ENCODE results near the gene PTF1A.
"Not testable (repeated sequence)": the region's sequence is repeated elsewhere in the genome, so short reads cannot be mapped to it uniquely, and the experiment has no call there.

The PTF1A gene

DNA sequence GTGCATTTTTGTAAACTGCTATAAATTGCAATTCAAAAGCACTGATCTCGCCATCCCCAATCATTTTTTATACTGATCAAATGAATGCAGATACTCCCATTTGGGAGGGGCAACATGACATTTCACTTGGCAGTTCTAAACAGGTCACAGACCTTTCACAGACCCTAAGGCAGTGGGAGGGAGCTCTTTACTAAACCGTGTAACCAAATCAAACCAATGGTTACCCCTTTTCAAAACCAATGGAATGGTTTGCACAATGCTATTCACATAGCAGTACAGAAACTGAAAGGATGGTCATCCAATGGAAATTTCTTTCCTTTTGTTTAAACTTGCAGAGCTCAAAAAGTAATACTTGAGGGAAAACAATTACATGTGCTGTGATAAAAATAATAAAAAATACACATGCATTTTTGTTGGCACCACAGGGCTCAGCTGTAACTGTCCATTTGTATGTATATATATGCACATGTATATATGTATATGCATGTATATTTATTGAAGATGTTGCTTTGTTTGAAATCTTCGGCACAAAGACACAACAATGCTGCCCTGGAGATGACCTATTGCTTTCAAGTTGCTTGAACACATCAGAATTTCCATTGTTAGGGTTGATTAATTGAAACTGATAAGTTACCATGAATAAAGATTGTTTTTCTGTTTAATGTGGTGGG is 14.0 kb downstream of the PTF1A start:
- DNase-seq, result no peak

DNA sequence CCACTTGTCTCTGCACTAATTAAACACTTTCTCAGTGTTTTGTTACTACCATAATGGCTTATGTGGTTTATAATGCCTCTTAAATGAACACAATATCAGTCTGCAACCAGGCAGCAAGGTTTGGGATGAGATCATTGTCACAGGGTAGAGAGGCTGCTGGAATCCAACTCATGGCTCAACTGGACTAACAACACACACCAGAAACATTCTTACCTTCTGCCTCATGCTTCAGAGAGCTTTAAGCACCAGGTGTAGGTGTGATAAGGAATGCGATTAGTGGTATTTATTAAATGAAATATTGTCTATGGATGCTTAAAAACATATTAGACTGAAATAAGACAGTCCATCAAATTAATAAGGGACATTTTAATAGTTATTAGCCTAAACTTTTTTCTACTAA is 25.4 kb downstream of the PTF1A start:
- DNase-seq, result no peak

DNA sequence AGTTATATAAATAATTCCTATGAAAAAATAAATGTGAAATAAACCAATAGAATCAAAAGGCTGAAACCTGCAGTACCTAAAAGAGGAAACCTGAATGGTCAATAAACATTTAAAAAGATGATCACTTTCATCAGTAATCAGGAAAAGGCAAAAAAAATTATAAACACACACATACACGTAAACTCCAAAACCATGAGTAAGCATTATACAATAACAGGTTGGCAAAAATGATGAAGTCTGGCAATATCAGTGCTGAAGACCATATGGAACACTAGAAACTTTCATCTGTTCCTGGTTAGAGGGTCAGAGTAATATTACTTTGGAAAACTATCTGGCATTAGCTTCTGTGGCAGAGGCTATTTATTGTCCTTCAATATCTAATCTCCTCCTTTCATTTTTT is 38.5 kb downstream of the PTF1A start:
- no peak for DNase-seq

DNA sequence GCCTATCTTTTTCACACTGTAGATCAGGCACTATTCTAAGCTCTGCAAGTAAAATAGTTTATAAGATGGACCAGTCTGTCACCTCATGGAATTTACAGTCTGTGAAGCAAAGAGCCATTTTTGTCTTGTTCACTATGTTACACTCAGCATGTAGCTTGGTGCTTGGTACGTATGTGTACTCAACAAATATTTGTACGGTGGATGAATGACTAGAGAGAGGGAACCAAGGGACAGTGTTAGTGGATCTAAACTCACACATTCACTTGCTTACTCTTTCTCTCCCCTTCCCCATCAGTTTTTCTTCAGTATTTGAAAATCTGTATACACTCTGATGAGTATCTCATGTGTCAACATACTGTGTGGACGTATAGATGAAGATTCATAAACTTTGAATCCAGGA is 45.9 kb downstream of the PTF1A start:
- DNase-seq, result no peak

DNA sequence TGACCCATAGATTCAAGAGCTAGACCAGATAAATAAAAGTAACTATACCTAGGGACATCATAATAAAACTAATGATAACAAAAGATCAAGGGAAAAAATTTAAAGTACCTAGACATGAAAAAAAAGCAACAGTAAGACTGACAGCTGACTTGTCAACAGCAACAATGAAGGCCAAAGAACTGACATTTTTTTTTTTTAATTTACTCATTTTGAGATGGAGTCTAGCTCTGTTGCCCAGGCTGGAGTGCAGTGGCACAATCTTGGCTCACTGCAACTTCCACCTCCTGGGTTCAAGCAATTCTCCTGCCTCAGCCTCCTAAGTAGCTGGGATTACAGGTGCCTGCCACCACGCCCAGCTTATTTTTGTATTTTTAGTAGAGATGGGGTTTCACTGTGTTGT is 49.7 kb downstream of the PTF1A start:
- DNase-seq, result not testable (repeated sequence)

Data from activated effector memory CD4-positive, alpha-beta T cell treated with anti-CD3 and anti-CD28 coated beads, Interleukin-2, amount 50 U/mL, for 16 hours (primary cell).